ENCODE results near the gene SNRNP70.
"Not testable (repeated sequence)": the region's sequence is repeated elsewhere in the genome, so short reads cannot be mapped to it uniquely, and the experiment has no call there.

The SNRNP70 gene

DNA sequence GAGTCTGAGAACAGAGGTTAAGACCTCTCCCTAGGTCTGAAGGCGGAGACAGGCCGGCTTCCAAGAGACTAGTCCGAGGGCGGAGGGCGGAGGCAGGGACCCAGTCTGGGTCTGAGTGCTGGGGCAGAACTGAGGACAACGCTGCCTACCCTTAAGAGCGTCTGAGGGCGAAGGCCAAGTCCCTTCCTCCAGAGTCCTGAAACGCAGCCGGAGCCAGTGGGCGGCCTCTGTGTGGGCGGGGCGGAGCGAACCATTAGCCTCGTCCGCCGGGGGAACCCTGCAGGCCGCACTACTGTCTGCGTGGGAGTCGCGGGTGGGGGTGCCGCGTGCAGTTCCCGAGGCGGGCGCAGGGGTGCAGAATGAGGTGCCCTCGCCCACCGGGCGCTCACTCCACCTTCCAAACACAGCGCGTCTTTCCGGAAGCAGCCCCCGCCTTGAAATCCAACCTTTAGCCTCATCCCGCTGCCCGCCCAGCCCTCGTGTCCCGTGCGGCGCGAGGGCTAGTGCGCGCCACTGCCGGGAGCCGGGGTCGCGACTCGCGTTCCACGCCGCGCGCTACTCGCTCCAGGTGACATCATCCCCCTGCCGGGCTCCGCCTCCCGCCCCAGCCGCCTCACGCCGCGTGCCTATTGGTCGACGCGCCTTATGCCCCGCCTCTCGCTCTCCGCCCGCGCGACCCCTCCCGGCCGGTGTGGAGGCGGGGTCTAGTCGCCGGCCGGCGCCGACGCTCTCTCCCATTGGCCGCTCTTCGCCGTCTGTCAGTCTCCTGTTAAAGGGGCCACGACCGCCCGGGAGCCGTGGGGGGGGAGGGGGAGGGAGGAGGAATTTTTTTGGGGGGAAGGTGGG lies 33.5 kb downstream of the SNRNP70 start, which contains the start of gene C19orf73:
TSS of gene C19orf73 (minus strand) at position 579 of the 846 bp plus-strand sequence. CDS start at position 458, 121 bp downstream.
- TF ChIP-seq, protein P1, sequence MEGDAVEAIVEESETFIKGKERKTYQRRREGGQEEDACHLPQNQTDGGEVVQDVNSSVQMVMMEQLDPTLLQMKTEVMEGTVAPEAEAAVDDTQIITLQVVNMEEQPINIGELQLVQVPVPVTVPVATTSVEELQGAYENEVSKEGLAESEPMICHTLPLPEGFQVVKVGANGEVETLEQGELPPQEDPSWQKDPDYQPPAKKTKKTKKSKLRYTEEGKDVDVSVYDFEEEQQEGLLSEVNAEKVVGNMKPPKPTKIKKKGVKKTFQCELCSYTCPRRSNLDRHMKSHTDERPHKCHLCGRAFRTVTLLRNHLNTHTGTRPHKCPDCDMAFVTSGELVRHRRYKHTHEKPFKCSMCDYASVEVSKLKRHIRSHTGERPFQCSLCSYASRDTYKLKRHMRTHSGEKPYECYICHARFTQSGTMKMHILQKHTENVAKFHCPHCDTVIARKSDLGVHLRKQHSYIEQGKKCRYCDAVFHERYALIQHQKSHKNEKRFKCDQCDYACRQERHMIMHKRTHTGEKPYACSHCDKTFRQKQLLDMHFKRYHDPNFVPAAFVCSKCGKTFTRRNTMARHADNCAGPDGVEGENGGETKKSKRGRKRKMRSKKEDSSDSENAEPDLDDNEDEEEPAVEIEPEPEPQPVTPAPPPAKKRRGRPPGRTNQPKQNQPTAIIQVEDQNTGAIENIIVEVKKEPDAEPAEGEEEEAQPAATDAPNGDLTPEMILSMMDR (IDR thresholded peaks at IDR 0.05; ENCODE audit: low read depth, low read length), result no peak
- DNase-seq, result peak; percentile 95
- H3K9me3 ChIP-seq (ENCODE audit: severe bottlenecking), result no peaks in the 10 kb centered on the region
- peak within 1 kb of the TSS; percentile 100 for H3K27ac ChIP-seq
- H3K36me3 ChIP-seq, result peaks cover 7% of the 10 kb centered on the region
- H3K27me3 ChIP-seq (ENCODE audit: insufficient read depth, low read depth, severe bottlenecking), result no peaks in the 10 kb centered on the region
- peak within 1 kb of the TSS; percentile 70 for H3K4me3 ChIP-seq (ENCODE audit: low read depth, low read length)

DNA sequence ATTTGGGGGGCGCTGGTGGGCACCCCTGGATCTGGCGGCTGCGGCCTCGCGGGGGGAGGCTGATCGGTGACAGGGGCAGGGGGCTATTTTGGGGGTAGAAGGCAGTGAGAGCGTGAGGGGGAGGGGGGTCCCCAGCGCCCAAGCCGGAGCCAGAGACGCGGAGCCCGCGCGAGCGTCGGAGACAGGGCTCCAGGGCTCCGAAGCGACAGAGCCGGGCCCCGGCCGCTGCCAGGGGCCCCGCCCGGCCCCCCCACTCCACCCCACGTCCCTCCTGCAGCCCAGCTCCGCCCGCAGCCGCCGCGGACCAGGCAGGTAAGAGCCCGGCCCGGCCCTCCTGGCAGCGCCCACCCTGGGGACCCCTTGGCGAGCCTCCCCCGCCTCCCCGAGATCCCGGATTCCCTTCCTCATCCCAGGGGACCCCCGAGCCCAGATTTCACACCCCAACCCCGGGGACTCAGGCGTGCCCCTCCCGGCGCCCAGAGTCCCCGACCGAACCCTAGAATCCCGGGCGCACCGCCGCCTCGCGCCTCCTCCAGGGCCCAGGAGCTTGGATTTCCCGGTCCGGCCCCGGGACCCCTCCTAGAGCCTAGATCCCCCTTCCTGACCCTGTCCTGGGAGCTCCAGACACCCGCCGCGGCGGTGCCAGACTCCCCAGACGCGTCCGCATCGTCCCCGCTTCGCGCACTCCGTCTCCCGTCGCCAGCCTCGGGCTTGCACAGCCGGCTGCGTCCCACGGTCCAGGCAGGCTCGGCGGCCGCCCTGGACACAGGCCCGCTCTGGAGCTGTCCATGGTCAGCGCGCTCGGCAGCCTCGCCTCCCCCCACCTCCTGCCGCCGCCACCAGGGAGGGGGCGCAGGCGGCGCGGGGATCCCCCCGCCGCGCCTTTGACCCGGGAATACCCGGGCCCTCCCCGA lies 34.4 kb downstream of the SNRNP70 start, which contains the start of gene PPFIA3:
TSS of gene PPFIA3 (plus strand) at position 134 of the 914 bp plus-strand sequence. CDS start 8,330 bp downstream, outside the sequence.
- Histone ChIP-seq H3K36me3 (peaks cover 7% of the 10 kb centered on the region), H3K9me3 (ENCODE audit: severe bottlenecking) (no peaks in the 10 kb centered on the region), H3K27me3 (ENCODE audit: insufficient read depth, low read depth, severe bottlenecking) (no peaks in the 10 kb centered on the region), H3K27ac (peak within 1 kb of the TSS; percentile 100), H3K4me3 (ENCODE audit: low read depth, low read length) (peak within 1 kb of the TSS; percentile 70)
- TF ChIP-seq, protein P1 (IDR thresholded peaks at IDR 0.05; ENCODE audit: low read depth, low read length), result no peak
- DNase-seq, result no peak

DNA sequence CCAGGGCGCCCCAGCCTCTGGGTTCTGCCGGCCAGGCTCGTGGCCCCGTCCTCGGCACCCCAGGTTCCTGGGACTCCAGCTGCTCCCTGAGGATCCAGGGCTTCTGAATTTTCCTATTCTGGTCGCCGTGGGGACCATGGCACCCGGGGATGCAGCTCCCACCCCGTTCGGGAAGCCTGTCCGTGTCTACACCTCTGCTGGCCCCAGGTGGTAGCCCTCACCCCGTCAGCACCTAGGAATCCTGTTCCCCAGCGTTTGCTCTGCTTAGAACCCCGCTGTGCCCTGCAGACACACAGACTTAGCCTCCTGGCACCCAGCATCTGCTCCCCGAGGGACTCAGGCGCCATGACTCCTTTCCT lies 35.1 kb downstream of the SNRNP70 start:
- TF ChIP-seq, protein P1 (IDR thresholded peaks at IDR 0.05; ENCODE audit: low read depth, low read length), result no peak
- Histone ChIP-seq H3K27ac (no peak overlapping the region), H3K9me3 (ENCODE audit: severe bottlenecking) (no peaks in the 10 kb centered on the region), H3K27me3 (ENCODE audit: insufficient read depth, low read depth, severe bottlenecking) (no peaks in the 10 kb centered on the region), H3K36me3 (peaks cover 7% of the 10 kb centered on the region), H3K4me3 (ENCODE audit: low read depth, low read length) (peak overlapping the region; percentile 70)
- no peak for DNase-seq

DNA sequence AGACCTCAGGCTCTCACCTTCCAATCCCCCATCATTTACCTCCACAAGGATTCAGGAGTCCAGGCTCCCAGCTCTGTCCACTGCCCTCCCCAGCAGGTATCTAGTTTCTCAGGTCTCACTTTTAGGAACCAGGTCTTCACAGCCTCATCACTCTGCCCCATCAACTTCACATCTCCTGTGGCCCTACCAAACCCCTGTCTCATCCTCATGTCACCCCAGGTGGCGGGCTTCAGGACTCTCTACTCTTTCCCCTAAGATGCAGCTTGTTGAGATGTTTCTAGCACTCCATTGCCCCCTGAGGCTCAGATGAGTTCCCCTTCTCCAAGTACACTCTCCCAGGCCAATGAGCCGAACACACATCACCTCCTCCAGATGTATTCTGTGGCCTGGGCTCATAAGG lies 35.6 kb downstream of the SNRNP70 start:
- TF ChIP-seq, protein P1 (IDR thresholded peaks at IDR 0.05; ENCODE audit: low read depth, low read length), result no peak
- Histone ChIP-seq H3K9me3 (ENCODE audit: severe bottlenecking) (no peaks in the 10 kb centered on the region), H3K36me3 (peaks cover 7% of the 10 kb centered on the region), H3K4me3 (ENCODE audit: low read depth, low read length) (no peak overlapping the region), H3K27me3 (ENCODE audit: insufficient read depth, low read depth, severe bottlenecking) (no peaks in the 10 kb centered on the region), H3K27ac (no peak overlapping the region)
- no peak for DNase-seq

DNA sequence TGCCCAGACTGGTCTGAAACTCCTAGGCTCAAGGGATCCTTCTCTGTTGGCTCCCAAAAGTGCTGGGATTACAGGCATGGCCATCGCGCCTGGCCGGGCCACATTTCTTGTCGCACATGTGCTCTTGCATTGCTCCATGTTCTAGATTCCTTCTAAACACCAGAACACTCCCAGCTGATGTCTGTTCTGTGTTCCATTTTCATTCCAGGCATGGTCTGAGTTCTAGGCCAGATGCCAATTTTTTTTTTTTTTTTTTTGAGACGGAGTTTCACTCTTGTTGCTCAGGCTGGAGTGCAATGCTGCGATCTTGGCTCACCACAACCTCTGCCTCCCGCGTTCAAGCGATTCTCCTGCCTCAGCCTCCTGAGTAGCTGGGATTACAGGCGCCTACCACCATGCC lies 36.6 kb downstream of the SNRNP70 start:
- not testable (repeated sequence) for H3K27ac ChIP-seq; H3K36me3 ChIP-seq; DNase-seq; H3K9me3 ChIP-seq (ENCODE audit: severe bottlenecking); H3K4me3 ChIP-seq (ENCODE audit: low read depth, low read length); H3K27me3 ChIP-seq (ENCODE audit: insufficient read depth, low read depth, severe bottlenecking)

DNA sequence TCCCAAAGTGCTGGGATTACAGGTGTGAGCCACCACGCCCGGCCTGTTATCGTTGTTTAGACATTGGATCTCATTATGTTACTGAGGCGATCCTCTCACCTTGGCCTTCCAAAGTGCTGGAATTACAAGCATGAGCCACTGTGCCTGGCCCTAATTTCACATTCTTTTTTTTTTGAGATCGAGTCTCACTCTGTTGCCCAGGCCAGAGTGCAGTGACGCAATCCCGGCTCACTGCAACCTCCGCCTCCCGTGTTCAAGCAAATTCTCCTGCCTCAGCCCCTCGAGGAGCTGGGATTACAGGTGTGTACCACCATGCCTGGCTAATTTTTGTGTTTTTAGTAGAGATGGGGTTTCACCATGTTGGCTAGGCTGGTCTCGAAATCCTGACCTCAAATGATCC lies 38.0 kb downstream of the SNRNP70 start:
- not testable (repeated sequence) for H3K36me3 ChIP-seq, H3K27ac ChIP-seq, DNase-seq

More for the DNA sequence above, 38.0 kb downstream of the SNRNP70 start:
- H3K9me3 ChIP-seq (ENCODE audit: severe bottlenecking); H3K27me3 ChIP-seq (ENCODE audit: insufficient read depth, low read depth, severe bottlenecking); H3K4me3 ChIP-seq (ENCODE audit: low read depth, low read length): not testable (repeated sequence)

Data from WERI-Rb-1 (cell line).